Stomach (tissue), 9 donors: ENCODE results near the gene AKAP9. TPM values are rescaled to one million over a fixed set of nuclear protein-coding genes. Genes with fewer than 3 reads are reported as not detected.

Experiments
- DNase-seq, 2 donors: peaks; one replicate each; pipeline versions ENCODE4 v3.0.0 to v3.0.0-alpha.2; 2013 to 2019
- H3K27ac ChIP-seq, 5 donors: fragments of 200-600 bp in 4 of 5; sonication (generic) in 4 of 5; one replicate each; pipeline ENCODE4 v1.5.1; 2013 to 2019; ENCODE audit warnings: mild to moderate bottlenecking in 1 of 5, moderate library complexity in 1 of 5
- H3K27me3 ChIP-seq, 3 donors: fragments of 200-600 bp; sonication (generic); one replicate each; pipeline ENCODE4 v1.5.1; 2017 to 2019; ENCODE audit warnings: mixed run types in 1 of 3
- H3K36me3 ChIP-seq, 4 donors: fragments of 200-600 bp; sonication (generic); 1 replicate in 3 of 4; 2 replicates in 1 of 4; pipeline ENCODE4 v1.5.1; 2016 to 2019
- H3K4me1 ChIP-seq, 4 donors: fragments of 200-600 bp; sonication (generic); one replicate each; pipeline ENCODE4 v1.5.1; 2016 to 2019
- H3K4me3 ChIP-seq, 4 donors: fragments of 200-600 bp; sonication (generic) in 3 of 4; one replicate each; pipeline ENCODE4 v1.5.1; 2016 to 2019; ENCODE audit warnings: mild to moderate bottlenecking in 1 of 4
- H3K9me3 ChIP-seq, 4 donors: fragments of 200-600 bp; sonication (generic); one replicate each; pipeline ENCODE4 v1.5.1; 2016 to 2019
- EP300 ChIP-seq: sonication (generic); formaldehyde crosslinking; IDR thresholded peaks from one replicate; pipeline ENCODE4 v1.6.1; 2017; ENCODE audit warnings: antibody characterized with exemption
- POLR2A ChIP-seq, 4 donors: fragments of 450-650 bp; IDR thresholded peaks; one replicate each; pipeline ENCODE4 v1.6.1; 2016; ENCODE audit warnings: antibody characterized with exemption in 4 of 4, control low read depth in 2 of 4, mild to moderate bottlenecking in 1 of 4, moderate library complexity in 1 of 4
- POLR2AphosphoS5 ChIP-seq, 3 donors: sonication (generic); formaldehyde crosslinking; IDR thresholded peaks; one replicate each; pipeline ENCODE4 v1.6.1; 2016; ENCODE audit warnings: antibody characterized with exemption in 3 of 3
- WGBS, 5 donors: extraction: QIAGEN DNeasy Blood & Tissue Kit in 3 of 5; methylation state at CpG; one replicate each; pipeline versions ENCODE4 v1.1.5 to v1.1.7; 2013 to 2018; 5-methylcytosine and 5-hydroxymethylcytosine counted together
- intact Hi-C: fragments of 100-400 bp; cut with DNase I; formaldehyde crosslinking; loops from one replicate; pipeline ENCODE4 v1.15.1; 2023; ENCODE audit warnings: low total_unique reads
- polyA plus RNA-seq, 3 donors: library from polyadenylated mRNA; stranded (reverse); fragments of 200-250 nt; gene quantifications; one replicate each; pipeline ENCODE4 v1.2.3, GENCODE V29; 2013
- total RNA-seq, 5 donors: library from RNA; depleted of rRNA; stranded (reverse); fragments of >200 nt; gene quantifications; one replicate each; pipeline versions ENCODE4 v1.1.0 to v1.2.3, GENCODE V29; 2014 to 2016
- TF ChIP-seq, protein P1 (sequence below), 7 experiments: fragments of 450-650 bp in 4 of 7; fragments of 200-600 bp in 3 of 7; sonication (generic) in 3 of 7; IDR thresholded peaks; one replicate each; pipeline ENCODE4 v1.5.1; 2016 to 2019; ENCODE audit warnings: antibody characterized with exemption in 7 of 7, control low read depth in 2 of 7, mild to moderate bottlenecking in 1 of 7
- donor health status: healthy with polysubstance abuse.
- donor health status: Bipolar disorder and iron deficiency.
- donor health status: healthy.

Gene AKAP9
- total and polyA plus RNA-seq, 8 donors: 5.7 to 149 (median 113) TPM

DNA sequence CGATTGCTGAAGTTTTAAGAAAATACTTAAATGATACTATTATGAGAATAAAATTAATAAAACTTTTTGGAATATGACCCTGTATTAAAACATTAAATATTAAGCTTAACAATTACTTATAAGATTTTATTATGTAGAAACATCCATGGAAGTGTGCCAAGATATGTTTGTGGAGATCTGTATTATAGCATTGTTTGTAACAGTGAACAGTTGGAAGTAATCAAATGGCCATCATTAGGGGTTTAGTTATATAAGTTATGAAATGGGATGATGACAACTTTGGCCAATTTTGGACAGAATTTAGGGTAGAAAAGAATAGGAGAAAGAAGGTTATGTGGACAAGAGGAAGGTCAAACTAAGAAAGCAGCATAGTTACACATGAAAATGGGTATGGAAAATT lies 88.0 kb downstream of the AKAP9 start:
- Histone ChIP-seq H3K4me1 (peaks cover 0 to 7% (median 0%) of the 10 kb centered on the region in 4 donors), H3K4me3 (no peak overlapping the region), H3K27me3 (no peaks in the 10 kb centered on the region), H3K9me3 (peaks cover 0 to 16% (median 11%) of the 10 kb centered on the region in 4 donors), H3K27ac (no peak overlapping the region), H3K36me3 (peaks cover 20 to 87% (median 81%) of the 10 kb centered on the region in 4 donors)
- WGBS, 5 donors: 94 to 100% (median 97%) methylated on average over 1 of the region's 1 CpG
- TF ChIP-seq, protein P1, sequence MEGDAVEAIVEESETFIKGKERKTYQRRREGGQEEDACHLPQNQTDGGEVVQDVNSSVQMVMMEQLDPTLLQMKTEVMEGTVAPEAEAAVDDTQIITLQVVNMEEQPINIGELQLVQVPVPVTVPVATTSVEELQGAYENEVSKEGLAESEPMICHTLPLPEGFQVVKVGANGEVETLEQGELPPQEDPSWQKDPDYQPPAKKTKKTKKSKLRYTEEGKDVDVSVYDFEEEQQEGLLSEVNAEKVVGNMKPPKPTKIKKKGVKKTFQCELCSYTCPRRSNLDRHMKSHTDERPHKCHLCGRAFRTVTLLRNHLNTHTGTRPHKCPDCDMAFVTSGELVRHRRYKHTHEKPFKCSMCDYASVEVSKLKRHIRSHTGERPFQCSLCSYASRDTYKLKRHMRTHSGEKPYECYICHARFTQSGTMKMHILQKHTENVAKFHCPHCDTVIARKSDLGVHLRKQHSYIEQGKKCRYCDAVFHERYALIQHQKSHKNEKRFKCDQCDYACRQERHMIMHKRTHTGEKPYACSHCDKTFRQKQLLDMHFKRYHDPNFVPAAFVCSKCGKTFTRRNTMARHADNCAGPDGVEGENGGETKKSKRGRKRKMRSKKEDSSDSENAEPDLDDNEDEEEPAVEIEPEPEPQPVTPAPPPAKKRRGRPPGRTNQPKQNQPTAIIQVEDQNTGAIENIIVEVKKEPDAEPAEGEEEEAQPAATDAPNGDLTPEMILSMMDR (IDR thresholded peaks at IDR 0.05): no peak
- TF ChIP-seq POLR2A (IDR thresholded peaks at IDR 0.05) (no peak), POLR2AphosphoS5 (IDR thresholded peaks at IDR 0.05) (no peak)
- intact Hi-C loops: no loop called here
- DNase-seq: no peak

DNA sequence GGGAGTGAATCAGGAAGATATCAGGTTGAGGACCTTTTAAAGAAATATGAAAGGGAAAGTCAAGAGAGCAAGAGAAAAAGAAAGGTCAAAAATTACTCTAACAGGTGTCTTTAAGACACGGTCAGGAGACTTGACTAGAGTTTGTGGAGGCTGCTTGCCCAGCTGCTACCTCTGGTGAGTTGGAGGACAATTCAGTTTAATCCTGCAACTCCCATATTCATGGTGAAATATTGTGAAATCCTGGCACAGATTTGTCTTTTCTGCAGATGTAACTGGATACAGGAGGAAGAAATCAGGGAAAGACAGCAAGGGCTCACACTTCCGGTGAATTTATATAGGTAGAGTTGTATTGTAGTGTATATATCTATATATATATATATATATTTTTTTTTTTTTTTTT lies 93.5 kb downstream of the AKAP9 start:
- DNase-seq: no peak
- TF ChIP-seq EP300: no peak
- no peak for TF ChIP-seq POLR2AphosphoS5 (IDR thresholded peaks at IDR 0.05)
- TF ChIP-seq POLR2A (IDR thresholded peaks at IDR 0.05): no peak
- TF ChIP-seq, protein P1 (IDR thresholded peaks at IDR 0.05): no peak
- intact Hi-C loops: no loop called here
- peaks cover 0 to 10% (median 0%) of the 10 kb centered on the region in 4 donors for H3K4me1 ChIP-seq
- H3K9me3 ChIP-seq: no peaks in the 10 kb centered on the region
- WGBS, 5 donors: 80 to 94% (median 93%) methylated on average over 2 of the region's 2 CpGs
- H3K27me3 ChIP-seq: no peaks in the 10 kb centered on the region
- H3K36me3 ChIP-seq: peaks cover 8 to 59% (median 55%) of the 10 kb centered on the region in 4 donors
- no peak overlapping the region for H3K4me3 ChIP-seq
- no peak overlapping the region for H3K27ac ChIP-seq

DNA sequence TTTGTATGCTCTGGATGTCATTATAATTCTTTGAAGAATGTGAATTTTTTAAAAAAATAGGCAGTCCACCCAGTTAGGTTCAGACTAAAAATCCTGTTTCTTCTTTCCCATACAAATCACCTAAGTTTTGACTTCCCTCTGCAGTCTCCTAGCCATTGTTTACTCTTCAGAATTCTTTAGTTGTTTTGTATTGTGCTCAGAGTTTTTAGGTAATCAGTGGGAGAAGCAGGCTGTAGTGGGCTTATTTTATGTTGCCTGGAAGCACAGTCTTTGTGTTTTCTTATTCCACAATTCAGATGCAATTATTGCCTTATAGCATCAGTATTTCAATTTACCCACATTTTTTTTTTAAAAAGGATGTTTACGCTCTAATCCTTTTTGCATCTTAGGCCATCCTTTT lies 94.9 kb downstream of the AKAP9 start:
- Histone ChIP-seq H3K9me3 (no peaks in the 10 kb centered on the region), H3K4me1 (peaks cover 0 to 18% (median 0%) of the 10 kb centered on the region in 4 donors), H3K27me3 (no peaks in the 10 kb centered on the region), H3K4me3 (no peak overlapping the region), H3K27ac (no peak overlapping the region), H3K36me3 (peaks cover 0 to 52% (median 49%) of the 10 kb centered on the region in 4 donors)
- intact Hi-C loops: no loop called here
- 96 to 100% (median 98%) methylated on average over 1 of the region's 1 CpG for WGBS, 5 donors
- TF ChIP-seq EP300 (no peak), POLR2A (IDR thresholded peaks at IDR 0.05) (no peak), POLR2AphosphoS5 (IDR thresholded peaks at IDR 0.05) (no peak)
- TF ChIP-seq, protein P1 (IDR thresholded peaks at IDR 0.05): no peak
- no peak for DNase-seq

DNA sequence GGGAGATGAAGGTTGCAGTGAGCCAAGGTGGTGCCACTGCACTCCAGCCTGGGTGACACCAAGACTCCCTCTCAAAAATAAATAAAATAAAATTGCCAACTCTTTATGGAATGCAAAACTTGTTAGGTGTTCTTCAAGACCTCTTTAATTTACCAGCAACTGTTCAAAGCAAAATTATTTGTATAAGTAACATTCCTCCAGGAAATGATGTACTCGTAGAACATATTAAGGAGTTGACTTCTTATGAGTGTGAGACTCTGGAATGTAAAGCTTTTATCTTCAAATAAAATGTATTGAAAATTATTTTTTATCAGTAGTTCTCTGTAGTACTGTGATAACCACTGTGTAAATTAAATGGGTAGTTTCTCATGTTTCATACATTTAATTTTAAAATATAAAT lies 99.2 kb downstream of the AKAP9 start:
- Histone ChIP-seq H3K27ac (peak overlapping the region in 2 of 5 donors; percentile 7 to 33), H3K4me3 (no peak overlapping the region)
- no peak for DNase-seq

More for the DNA sequence above, 99.2 kb downstream of the AKAP9 start:
- intact Hi-C loops: no loop called here
- Histone ChIP-seq H3K27me3 (no peaks in the 10 kb centered on the region), H3K36me3 (peaks cover under 1 to 47% (median 39%) of the 10 kb centered on the region in 4 donors), H3K9me3 (no peaks in the 10 kb centered on the region), H3K4me1 (peaks cover 0 to 58% (median 16%) of the 10 kb centered on the region in 4 donors)
- 38 to 80% (median 61%) methylated on average over 1 of the region's 1 CpG for WGBS, 5 donors
- TF ChIP-seq, protein P1 (IDR thresholded peaks at IDR 0.05): no peak
- TF ChIP-seq POLR2AphosphoS5 (IDR thresholded peaks at IDR 0.05) (no peak), POLR2A (IDR thresholded peaks at IDR 0.05) (no peak), EP300 (no peak)
